Kidney capillary endothelial cell (primary cell): ENCODE measurements around the gene LMO7.

Source experiments
- DNase-seq: peaks from one replicate; pipeline ENCODE4 v3.0.0-alpha.2; 2018; ENCODE audit warnings: low spot score

The LMO7 gene

DNA sequence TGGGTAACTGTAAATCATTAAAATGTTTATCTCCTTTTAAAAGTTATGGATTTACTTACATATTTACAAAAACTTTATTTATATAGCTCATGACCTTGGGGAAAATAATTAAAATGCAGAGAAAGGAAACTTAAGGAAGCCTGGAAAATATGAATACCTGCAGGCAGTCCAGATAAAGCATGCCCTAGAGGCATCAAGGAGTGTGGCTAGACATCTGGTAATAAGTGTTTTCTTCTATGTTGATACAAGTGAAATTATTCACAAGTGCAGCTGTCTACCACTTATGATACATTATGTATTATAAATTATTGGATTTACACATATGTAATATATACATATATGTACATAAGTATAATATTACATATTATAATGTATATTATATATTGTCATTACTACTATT is 207.9 kb downstream of the LMO7 start:
- no peak for DNase-seq

DNA sequence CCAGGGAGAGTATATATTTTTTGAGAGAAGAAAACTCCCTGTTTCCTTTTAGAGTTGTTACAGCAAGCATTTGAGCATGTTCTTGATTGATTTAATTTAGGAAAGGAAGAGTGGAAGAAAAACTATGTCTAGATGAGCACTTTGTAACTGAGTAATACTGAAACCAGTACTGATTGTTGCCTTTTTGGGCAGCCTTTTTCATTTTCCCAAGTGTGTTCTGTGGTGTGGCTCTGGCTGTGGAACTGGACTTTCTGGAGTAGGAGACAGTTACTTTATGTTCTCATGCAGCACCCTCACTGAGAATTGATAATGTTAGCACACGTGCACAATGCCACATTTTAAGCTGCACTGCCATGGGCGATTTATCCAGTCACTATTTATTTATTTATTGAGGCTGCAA is 211.5 kb downstream of the LMO7 start:
- no peak for DNase-seq

DNA sequence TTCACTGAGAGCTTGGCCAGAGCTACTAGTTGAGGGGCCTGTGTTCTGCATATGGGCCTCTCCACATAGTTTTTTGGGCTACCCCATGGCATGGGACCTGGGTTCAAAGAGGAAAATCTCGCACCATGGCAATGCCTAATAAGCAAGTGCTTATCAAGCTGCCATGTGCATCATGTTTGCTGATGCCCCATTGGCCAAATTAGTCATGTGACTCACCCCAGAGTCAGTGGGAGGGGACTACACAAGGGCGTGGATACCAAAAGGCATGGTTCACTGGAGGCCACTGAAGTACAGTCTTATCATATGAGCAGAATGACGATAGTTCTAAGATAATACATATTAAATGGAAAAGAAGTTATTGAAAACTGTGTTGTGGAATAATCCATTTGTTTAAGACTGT is 214.8 kb downstream of the LMO7 start:
- DNase-seq, result no peak

DNA sequence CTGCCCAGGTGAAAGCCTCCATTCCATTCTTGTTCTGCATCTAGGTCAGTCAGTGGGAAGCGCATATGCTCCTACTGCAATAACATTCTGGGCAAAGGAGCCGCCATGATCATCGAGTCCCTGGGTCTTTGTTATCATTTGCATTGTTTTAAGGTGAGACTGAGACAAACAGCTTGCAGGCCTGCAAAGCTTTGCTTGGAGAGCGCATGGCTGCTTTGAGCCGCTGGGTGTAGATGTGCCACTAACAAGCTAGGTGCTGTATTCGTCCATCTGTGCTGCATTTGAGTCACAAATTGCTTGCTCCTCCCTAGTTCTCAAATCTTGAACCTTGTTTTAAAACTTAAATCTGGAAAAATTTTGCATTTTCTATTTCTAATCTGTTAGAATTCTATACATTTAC is 219.1 kb downstream of the LMO7 start:
- no peak for DNase-seq

DNA sequence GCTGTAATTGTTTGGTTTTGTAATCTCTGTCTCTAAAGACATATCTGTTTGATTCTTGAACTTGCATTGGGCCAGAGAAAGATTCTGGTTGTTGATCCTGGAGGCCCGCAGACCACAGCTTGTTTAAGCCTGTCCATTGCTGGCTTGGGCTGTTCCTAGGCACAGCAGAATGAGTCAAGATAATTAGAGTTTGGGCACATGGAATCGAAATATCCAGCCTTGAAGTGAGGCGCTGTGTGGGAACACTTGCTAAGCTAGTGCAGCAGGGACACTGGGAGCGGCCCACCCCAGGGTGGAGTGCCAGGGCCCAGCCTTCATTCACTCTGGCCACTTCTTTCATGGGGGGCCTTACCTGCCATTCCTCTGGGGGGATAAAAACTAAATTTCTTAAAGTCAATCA is 219.7 kb downstream of the LMO7 start:
- DNase-seq, result no peak

DNA sequence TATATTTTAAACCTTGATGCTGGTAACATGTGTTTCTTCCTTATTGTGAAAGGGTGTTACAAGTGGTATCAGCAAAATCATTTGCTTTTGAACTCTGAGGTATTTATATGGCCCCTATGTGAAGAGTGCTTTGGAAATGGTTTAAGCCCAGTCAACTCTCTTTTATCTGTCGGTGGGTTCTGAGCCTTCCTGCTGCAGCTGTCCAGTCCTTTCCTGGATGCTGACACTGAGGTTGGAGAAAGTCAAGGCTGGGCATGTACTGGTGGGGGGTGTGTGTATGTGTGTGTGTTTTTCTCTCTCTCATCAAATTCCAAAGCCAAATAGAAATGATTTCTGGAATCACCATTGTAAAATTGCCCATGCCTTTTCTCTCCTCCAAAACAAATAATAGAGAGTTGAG is 221.2 kb downstream of the LMO7 start:
- DNase-seq, result no peak

DNA sequence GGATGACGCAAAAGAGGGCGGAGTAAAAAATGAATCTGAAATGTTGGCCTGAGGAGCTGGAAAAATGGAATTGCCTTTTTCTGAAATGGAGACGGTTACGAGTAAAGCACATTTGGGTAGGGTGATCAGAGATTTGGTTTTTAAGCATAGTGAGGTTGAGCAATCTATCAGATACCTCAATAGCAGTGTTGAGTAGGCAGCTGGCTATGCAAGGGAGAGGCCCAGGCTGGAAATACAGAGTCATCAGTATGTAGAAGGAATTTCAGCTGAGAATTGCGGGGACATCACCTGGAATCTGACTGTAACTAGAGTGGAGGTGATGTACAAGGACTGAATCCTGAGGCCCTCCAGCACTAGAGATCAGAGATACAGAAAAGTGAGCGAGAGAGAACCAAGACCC is 224.8 kb downstream of the LMO7 start:
- DNase-seq, result no peak

DNA sequence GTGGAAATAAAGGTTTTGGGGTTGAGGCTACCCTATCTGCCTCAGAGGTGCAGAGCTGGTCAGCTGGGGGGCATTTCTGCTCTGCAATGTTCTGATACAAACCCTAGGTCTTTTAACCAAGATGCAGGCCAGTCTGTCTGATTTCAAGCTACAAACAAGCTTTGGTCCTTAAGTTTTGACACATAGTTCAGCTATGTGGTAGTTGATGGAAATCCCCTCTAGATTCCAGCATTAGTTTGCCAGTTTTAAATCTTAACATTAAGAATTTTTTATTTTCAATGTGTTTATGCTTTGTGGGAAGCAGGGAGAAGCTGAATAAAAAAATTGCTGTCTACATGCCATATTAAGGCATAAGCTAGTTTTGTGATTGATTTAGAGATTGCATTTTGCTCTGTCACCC is 225.7 kb downstream of the LMO7 start:
- no peak for DNase-seq

DNA sequence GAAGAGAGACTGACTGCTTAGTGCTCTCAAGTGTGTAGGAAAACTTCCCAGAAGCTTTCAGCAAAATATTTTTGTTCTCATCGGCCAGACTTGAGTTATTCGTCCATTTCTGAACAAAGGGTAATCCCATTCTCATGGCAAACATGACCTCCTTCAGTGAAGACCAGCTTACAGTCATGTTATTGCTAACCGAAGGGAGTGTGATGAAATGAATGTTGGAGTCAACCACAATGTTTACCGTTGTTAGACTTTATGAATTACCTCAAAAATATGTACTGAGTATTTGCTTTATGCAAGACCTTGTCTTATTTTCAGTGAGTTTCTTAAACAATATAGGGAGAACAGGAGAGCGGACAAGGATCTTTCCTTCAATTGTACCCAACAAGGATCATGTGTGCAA is 228.6 kb downstream of the LMO7 start:
- no peak for DNase-seq

DNA sequence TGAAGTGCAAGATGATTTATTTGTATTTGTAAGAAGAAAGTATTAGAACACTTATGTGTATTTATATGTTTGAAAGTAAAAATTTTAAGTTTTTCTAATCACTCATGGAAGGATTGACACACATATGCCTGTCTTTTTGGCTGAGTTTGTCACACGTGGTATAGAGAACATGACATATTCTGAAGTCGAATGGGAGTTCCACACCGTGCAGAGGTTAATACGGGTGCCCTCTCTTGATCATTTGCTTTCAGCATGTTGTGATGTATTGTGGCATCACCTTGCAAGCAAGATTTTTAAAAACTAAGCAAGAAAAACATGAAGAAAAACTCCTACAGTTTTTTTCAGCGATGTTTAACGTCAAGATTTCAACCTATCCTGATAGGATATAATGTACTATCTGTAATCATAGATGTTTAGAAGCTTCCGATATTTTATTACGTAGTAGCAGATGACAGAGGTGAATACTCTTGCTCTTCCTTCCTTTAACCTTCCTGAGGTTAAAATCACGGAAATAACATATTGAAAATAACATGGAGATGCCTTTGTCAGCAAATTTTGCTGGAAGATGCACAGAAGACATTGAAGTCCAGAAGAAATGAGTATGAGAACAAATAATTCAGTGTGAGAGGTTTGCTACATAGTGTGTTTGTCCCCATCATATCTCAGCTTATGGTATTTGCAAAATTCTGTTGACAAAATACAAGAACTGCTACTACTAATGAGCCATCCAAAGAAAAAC is 231.4 kb downstream of the LMO7 start:
- no peak for DNase-seq

DNA sequence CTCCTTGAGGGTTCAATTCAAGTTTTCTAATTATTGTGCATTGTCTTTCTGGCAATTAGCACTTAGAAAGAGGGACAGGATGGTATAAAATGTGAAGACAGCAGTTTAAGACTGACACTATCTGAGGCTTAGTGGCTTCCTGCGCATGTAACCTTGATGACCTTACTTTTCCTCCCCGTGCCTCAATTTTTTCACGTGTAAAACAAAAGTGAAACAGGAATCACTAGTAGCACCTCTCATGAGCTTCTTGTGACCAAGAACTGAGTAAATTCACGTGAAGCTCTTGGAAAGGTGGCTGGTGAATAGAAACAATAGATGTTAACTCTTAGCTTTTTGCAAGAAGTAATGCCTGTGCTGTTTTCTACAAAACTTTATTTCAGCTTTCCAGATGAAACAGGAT is 233.9 kb downstream of the LMO7 start:
- no peak for DNase-seq

DNA sequence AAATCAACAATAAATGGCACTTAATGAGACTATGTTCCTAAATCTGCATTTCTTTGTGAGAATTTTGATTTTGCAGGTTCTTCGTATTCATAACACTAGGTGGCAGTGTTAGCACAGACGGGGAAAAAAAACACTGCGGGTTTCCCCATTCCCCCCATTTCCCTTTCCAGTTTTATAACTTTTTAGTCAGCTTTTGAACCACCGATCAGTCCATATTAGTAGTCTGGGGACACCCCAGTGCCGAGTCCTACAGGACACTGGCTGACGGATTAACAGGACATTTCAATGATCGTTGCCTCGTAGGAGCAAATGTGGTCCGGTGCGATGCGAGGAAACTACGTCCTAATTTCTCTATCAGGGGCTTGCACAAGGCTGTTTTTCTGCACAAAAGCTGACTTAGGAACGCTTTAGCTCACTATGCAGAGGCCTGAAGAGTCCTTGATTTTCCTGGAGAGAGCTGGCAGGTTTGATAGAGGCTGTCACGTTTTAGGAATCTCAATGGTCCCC is 234.3 kb downstream of the LMO7 start:
- no peak for DNase-seq

DNA sequence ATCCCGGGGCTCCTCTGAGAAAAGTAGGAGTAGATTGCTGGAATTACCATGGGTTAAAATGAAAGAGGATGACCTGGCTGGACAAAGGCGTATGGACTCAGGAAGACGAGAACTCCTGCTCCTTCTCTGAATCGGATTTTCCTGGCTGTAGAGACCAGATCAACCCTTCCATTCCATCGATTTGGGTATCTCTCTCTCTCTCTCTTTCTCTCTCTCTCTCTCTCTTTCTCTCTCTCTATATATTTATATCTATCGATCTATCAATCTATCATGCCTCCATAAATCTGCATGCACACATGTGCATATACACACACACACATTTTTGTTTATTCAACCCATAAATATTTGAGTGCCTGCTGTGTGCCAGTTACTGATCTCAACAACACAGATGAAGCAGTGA is 234.9 kb downstream of the LMO7 start:
- DNase-seq, result no peak

DNA sequence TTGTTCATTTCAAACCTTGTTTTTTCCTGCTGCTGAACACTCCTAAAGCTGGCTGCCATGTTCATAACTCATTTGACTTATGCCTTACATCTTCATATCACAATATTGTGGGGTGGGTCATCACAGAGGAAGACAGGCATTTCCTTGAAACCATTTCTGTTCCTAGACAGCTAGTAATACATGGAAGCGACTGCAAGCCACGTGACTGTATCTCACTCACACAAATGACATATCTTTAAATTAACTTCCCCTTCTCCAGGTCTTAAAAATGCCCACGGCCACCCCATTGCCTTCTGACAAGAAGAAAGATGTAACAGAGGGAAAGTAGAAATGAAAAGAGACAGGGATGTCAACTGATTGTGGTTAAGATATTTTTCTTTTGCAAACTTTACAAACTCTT is 236.8 kb downstream of the LMO7 start:
- DNase-seq, result no peak

DNA sequence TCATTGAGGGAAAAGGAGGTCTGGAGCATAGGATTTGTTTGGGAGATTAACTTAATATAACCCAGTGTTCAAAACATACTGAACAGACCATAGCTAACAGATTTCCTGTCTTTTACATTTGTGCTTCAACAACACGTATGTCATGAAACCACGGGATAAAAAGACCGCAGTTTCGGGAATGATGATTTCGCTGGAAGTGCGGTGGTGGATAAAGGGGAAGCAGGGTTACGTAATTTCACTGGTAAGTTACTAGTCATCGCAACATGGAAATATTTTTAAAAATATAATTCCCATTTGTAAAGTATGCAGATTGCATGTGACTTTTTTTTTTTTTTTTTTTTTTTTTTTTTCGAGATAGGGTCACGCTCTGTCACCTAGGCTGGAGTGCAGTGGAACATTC is 237.4 kb downstream of the LMO7 start:
- DNase-seq, result no peak

DNA sequence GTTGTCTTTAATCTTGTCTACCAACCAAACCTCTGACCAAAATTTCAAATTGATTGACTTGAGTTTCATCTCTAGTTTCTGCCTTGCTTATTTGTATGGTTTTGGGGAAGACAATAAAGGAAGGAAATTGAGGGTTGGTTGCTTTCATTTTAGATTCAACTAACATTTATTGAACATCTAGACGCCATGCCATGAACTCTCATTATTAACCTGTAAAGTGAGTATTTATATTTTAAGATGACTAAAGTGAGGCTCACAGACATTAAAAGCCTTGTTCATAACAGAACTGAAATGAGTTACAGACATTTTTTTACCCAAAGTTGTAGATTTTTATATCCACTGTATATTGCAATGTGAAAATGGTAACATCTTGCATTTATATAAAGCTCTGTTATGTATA is 239.3 kb downstream of the LMO7 start:
- DNase-seq, result no peak

DNA sequence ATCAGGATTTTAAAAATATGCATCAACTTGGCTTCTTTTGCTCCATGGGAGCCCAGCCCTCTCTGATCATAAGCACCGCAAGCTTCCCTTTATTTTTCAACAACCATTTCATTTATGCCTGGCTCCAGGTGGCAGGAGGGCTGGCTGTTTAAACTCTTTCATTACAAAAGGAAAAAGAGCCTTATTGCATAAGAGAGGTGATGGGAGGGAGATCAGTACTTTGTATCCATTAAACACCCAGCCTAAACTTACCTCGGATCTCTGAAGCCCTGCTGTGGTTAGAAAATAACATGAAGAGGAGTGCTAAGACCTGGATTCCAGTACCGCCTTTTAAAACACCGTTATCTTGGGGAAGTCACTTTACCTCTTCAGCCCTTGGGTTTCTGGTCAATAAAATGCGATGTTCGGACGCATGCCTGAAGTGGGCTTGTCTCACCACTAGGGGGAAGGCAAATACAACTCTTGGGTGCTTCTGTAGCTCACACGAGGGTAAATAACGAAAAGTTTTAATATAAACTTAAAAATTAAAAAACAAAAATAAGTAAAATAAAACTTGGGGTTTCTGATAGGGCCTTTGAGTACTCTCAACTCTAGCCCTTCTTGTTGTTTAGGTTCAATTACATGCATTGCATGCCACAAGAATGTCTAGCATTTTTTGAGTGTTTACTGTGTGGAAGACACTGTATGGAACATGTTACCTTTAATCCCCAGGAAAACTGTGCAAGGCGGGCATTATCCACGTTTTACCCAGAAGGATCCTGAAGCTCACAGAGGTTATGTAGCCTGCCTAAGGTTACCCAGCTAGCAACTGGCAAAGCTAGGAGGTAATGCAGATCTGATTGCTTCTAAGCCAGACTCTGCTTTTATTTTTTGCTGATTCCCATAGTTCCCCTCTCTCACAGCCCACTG is 240.3 kb downstream of the LMO7 start:
- DNase-seq, result peak; percentile 42

DNA sequence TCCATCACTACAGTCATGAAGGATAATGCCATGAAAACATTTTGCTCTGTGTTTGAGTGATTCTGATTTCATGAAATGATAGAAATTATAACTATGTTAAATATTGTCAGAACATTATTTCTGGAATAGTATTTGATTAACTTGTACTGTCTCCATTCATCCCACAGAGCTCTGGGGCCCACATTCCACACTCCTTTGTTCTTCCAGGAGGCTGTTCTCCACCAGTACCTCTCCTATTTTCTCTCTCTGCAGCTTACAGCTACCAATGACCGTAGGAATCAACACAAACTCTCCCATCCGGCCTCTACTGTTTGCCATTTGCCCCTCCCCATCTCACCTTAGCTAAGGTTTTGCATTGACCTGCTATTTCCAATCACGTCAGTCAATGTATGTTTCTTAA is 240.9 kb downstream of the LMO7 start:
- no peak for DNase-seq

DNA sequence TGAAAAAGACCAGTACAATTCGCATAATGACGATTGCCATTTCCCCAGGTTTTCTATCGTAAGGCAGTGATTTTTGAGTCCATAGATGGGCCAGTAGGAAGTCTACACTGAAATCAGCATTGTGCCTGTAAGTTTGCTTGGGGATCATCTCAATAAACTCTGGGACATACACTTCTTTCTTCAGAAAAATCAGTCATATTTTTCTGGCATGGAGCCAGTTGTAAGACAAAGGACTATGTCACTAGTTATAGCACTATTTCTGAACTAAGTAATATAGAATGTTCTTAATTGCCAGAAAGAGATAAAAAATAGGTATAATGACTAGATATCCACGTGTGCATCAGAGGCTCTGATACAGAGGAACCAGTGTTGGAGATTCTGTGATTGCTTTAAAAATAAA is 243.5 kb downstream of the LMO7 start:
- DNase-seq, result peak; percentile 13

DNA sequence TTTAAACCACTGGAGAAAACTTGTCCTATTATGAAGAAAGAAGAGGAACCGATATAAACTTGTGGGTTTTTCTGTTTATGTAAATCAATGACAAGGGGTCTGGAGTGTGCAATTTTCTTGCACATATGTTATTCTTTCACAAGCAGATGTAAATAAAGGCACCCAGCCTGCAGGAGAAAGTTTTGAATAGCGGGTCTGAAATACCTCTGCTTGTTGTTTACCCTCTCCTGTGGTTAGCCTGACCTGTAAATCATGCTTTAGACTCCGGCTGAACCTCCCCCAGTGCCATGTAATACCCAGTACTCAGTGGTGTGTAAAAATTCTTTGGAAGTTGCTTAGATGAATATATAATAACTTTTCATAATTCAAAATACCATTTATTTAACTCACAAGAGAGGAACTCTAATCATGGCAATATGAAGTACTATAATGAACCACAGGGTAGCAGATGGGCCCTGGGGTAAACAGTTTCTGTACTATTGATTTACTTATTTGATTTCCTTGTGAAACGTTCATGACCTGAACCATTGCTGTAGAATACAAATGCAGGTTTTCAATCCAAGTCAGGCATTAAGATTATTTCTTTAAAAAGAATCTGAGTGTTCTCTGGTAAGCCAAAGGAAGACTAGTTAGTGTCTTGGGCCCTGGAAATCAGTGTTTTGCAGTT is 245.1 kb downstream of the LMO7 start:
- DNase-seq, result no peak

DNA sequence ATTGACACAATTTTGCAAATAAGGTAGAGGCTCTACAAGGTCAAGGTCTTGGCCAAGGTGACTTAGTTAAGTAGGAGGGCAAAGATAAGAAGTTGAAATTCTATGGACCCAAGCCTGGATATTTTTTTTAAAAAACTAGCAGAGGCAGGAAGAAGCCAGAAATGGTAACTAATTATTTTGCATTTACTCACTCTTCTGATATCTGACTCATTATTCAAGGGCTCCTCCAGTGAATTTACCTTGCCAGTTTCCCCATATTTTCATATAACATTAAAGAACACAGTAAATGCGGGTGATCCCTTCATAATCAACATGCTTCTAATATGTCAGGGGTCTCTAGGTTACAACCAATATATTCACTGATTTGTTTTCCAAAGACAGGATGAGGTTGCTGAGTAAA is 246.1 kb downstream of the LMO7 start:
- DNase-seq, result no peak

DNA sequence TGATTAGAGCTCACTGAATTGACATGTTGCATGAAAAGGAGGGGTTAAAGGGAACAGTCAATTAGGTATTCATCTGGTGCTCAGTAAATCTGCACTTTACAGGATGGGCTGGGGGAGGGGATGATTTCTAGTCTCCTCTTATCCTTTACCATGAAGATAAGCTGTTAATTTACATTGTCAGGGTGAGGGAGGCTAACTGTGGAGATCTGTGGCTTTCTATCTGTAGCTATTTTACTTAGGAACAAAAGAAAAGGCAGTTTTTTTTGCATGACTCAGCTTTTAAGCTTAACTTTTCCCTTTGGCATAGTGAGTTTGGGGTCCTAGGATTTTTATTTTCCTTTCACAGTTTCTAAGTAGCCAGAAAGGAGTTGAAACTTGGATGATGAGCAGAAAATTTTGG is 253.3 kb downstream of the LMO7 start:
- DNase-seq, result no peak

DNA sequence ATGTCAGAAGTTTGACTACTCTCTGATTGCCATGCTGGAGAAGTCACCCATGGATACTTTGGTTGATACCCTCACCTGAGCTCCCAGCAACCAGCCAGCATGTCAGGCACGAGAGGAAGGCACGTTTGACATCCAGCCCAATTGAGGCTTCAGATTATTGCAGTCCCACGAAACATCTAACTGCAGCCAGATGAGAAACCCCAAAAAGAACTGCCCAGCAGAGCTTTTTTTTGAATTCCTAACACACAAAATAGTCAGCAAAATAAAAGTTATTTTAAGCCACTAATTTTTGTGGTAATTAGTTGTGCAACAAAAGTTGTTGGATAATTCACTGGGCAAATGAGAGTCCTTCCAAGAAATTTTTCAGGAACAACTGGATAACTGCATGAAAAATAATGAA is 259.0 kb downstream of the LMO7 start:
- DNase-seq, result no peak
